Measurements from ENCODE around the gene HTRA2.

The HTRA2 gene

GRCh38 chr2:74554820-74555531 lies 25.2 kb downstream of the HTRA2 start:
- peak; percentile 42 for ATAC-seq
- TF ChIP-seq TSHZ2 (CRISPR knock-in tag; IDR thresholded peaks at IDR 0.05) (no peak), SNAI2 (CRISPR knock-in tag; IDR thresholded peaks at IDR 0.05) (no peak), PATZ1 (CRISPR knock-in tag; IDR thresholded peaks at IDR 0.05; ENCODE audit: borderline replicate concordance) (no peak), ZC3H10 (CRISPR knock-in tag; IDR thresholded peaks at IDR 0.05) (no peak), GLIS3 (CRISPR knock-in tag; IDR thresholded peaks at IDR 0.05) (no peak), ISL1 (CRISPR knock-in tag; IDR thresholded peaks at IDR 0.05) (no peak), TOX (CRISPR knock-in tag; IDR thresholded peaks at IDR 0.05; ENCODE audit: borderline replicate concordance) (no peak)

GRCh38 chr2:74555610-74556103 lies 25.9 kb downstream of the HTRA2 start:
- no peak for ATAC-seq
- TF ChIP-seq PATZ1 (CRISPR knock-in tag; IDR thresholded peaks at IDR 0.05; ENCODE audit: borderline replicate concordance) (no peak), ZNF70 (CRISPR knock-in tag; IDR thresholded peaks at IDR 0.05) (no peak), ZC3H10 (CRISPR knock-in tag; IDR thresholded peaks at IDR 0.05) (no peak), ZFP30 (CRISPR knock-in tag; IDR thresholded peaks at IDR 0.05) (no peak), ZNF565 (CRISPR knock-in tag; conservative IDR thresholded peaks at IDR 0.05; ENCODE audit: low read depth) (no peak)

- TF ChIP-seq CREB5 (CRISPR knock-in tag; IDR thresholded peaks at IDR 0.05; ENCODE audit: low read depth) (no peak), BACH2 (CRISPR knock-in tag; IDR thresholded peaks at IDR 0.05; ENCODE audit: borderline replicate concordance) (no peak), POU6F1 (CRISPR knock-in tag; IDR thresholded peaks at IDR 0.05; ENCODE audit: borderline replicate concordance, low read depth) (no peak), ZFP30 (CRISPR knock-in tag; IDR thresholded peaks at IDR 0.05) (no peak), ZNF70 (CRISPR knock-in tag; IDR thresholded peaks at IDR 0.05) (no peak), SNAI2 (CRISPR knock-in tag; IDR thresholded peaks at IDR 0.05) (no peak), ZC3H10 (CRISPR knock-in tag; IDR thresholded peaks at IDR 0.05) (no peak)
- ATAC-seq, result no peak
Observed at GRCh38 chr2:74556159-74556558, 26.4 kb downstream of the HTRA2 start.

- ATAC-seq, result no peak
- no peak for TF ChIP-seq ZC3H10 (CRISPR knock-in tag; IDR thresholded peaks at IDR 0.05)
- TF ChIP-seq OSR1 (CRISPR knock-in tag; IDR thresholded peaks at IDR 0.05), result no peak
- TF ChIP-seq TOX (CRISPR knock-in tag; IDR thresholded peaks at IDR 0.05; ENCODE audit: borderline replicate concordance), result no peak
- TF ChIP-seq TSHZ2 (CRISPR knock-in tag; IDR thresholded peaks at IDR 0.05), result no peak
- no peak for TF ChIP-seq ESRRG (CRISPR knock-in tag; IDR thresholded peaks at IDR 0.05)
- no peak for TF ChIP-seq CSRNP3 (CRISPR knock-in tag; IDR thresholded peaks at IDR 0.05)
- TF ChIP-seq PPARA (CRISPR knock-in tag; IDR thresholded peaks at IDR 0.05; ENCODE audit: borderline replicate concordance), result no peak
- no peak for TF ChIP-seq BACH2 (CRISPR knock-in tag; IDR thresholded peaks at IDR 0.05; ENCODE audit: borderline replicate concordance)
- no peak for TF ChIP-seq ISL1 (CRISPR knock-in tag; IDR thresholded peaks at IDR 0.05)
- no peak for TF ChIP-seq SNAI2 (CRISPR knock-in tag; IDR thresholded peaks at IDR 0.05)
- no peak for TF ChIP-seq ZNF70 (CRISPR knock-in tag; IDR thresholded peaks at IDR 0.05)
- TF ChIP-seq CREB5 (CRISPR knock-in tag; IDR thresholded peaks at IDR 0.05; ENCODE audit: low read depth), result no peak
Observed at GRCh38 chr2:74556831-74557370, 27.2 kb downstream of the HTRA2 start.

All from SK-N-SH treated with all-trans-retinoic acid at 6 μM for 48 hours (cell line).